WTC11 (cell line): ENCODE results near the gene SYNGR3. TPM values are rescaled to one million over a fixed set of nuclear protein-coding genes. Genes with fewer than 3 reads are reported as not detected.

Experiments
- AR ChIP-seq: fragments of 250-450 bp; sonication (Bioruptor Pico); IDR thresholded peaks from 2 replicates; pipeline ENCODE4 v1.9.0; 2021; ENCODE audit warnings: mild to moderate bottlenecking
- ATF3 ChIP-seq: sonication (generic); formaldehyde crosslinking; conservative IDR thresholded peaks from 2 replicates; pipeline ENCODE4 v1.8.1; 2022; ENCODE audit warnings: mild to moderate bottlenecking, missing genetic modification reagents
- ATF6 ChIP-seq: sonication (generic); formaldehyde crosslinking; IDR thresholded peaks from 2 replicates; pipeline ENCODE4 v1.8.1; 2023; ENCODE audit warnings: mild to moderate bottlenecking, missing genetic modification reagents
- CREB1 ChIP-seq: sonication (generic); formaldehyde crosslinking; IDR thresholded peaks from 2 replicates; pipeline ENCODE4 v1.8.0; 2023; ENCODE audit warnings: mild to moderate bottlenecking, missing genetic modification reagents
- CREM ChIP-seq: sonication (generic); formaldehyde crosslinking; IDR thresholded peaks from 2 replicates; pipeline ENCODE4 v1.8.1; 2022; ENCODE audit warnings: mild to moderate bottlenecking, missing genetic modification reagents, moderate library complexity
- E2F4 ChIP-seq: sonication (generic); formaldehyde crosslinking; IDR thresholded peaks from 2 replicates; pipeline ENCODE4 v1.8.1; 2022; ENCODE audit warnings: low read depth, mild to moderate bottlenecking, moderate library complexity, missing genetic modification reagents, borderline replicate concordance
- ESRRA ChIP-seq: sonication (generic); formaldehyde crosslinking; IDR thresholded peaks from 2 replicates; pipeline ENCODE4 v1.8.1; 2022; ENCODE audit warnings: mild to moderate bottlenecking, missing genetic modification reagents, borderline replicate concordance
- FOXP1 ChIP-seq: sonication (generic); formaldehyde crosslinking; IDR thresholded peaks from 2 replicates; pipeline ENCODE4 v1.8.0; 2022; ENCODE audit warnings: missing genetic modification reagents, mild to moderate bottlenecking, moderate library complexity, borderline replicate concordance
- GABPB1 ChIP-seq: sonication (generic); formaldehyde crosslinking; IDR thresholded peaks from 2 replicates; pipeline ENCODE4 v1.8.1; 2023; ENCODE audit warnings: mild to moderate bottlenecking, missing genetic modification reagents
- GRHL2 ChIP-seq: fragments of 250-450 bp; sonication (Bioruptor Pico); IDR thresholded peaks from 2 replicates; pipeline ENCODE4 v1.8.0; 2022; ENCODE audit warnings: mild to moderate bottlenecking, moderate library complexity; ENCODE audit not compliant: insufficient replicate concordance, severe bottlenecking
- IRF2 ChIP-seq: sonication (generic); formaldehyde crosslinking; IDR thresholded peaks from 2 replicates; pipeline ENCODE4 v1.8.0; 2022; ENCODE audit warnings: low read depth, missing genetic modification reagents, borderline replicate concordance
- KAT7 ChIP-seq: sonication (generic); formaldehyde crosslinking; IDR thresholded peaks from 2 replicates; pipeline ENCODE4 v1.8.1; 2023; ENCODE audit warnings: missing genetic modification reagents, mild to moderate bottlenecking, borderline replicate concordance
- MLX ChIP-seq: sonication (generic); formaldehyde crosslinking; IDR thresholded peaks from 2 replicates; pipeline ENCODE4 v1.8.1; 2023; ENCODE audit warnings: mild to moderate bottlenecking, missing genetic modification reagents, moderate library complexity
- PREB ChIP-seq: sonication (generic); formaldehyde crosslinking; IDR thresholded peaks from 2 replicates; pipeline ENCODE4 v1.8.1; 2022; ENCODE audit warnings: mild to moderate bottlenecking, missing genetic modification reagents, moderate library complexity, borderline replicate concordance
- PRRX2 ChIP-seq: fragments of 250-450 bp; sonication (Bioruptor Pico); IDR thresholded peaks from 2 replicates; pipeline ENCODE4 v1.8.0; 2021; ENCODE audit warnings: mild to moderate bottlenecking
- SMAD3 ChIP-seq: sonication (generic); formaldehyde crosslinking; IDR thresholded peaks from 2 replicates; pipeline ENCODE4 v1.8.0; 2022; ENCODE audit warnings: missing genetic modification reagents, mild to moderate bottlenecking, borderline replicate concordance
- ZNF263 ChIP-seq: sonication (generic); formaldehyde crosslinking; IDR thresholded peaks from 2 replicates; pipeline ENCODE4 v1.8.1; 2022; ENCODE audit warnings: low read depth, mild to moderate bottlenecking, moderate library complexity, missing genetic modification reagents
- ZNF281 ChIP-seq: sonication (generic); formaldehyde crosslinking; IDR thresholded peaks from 2 replicates; pipeline ENCODE4 v1.8.0; 2023; ENCODE audit warnings: mild to moderate bottlenecking, missing genetic modification reagents
- ZNF416 ChIP-seq: fragments of 250-450 bp; sonication (Bioruptor Pico); IDR thresholded peaks from 2 replicates; pipeline ENCODE4 v1.9.0; 2021; ENCODE audit warnings: mild to moderate bottlenecking, inconsistent platforms
- ZNF423 ChIP-seq: fragments of 250-450 bp; sonication (Bioruptor Pico); IDR thresholded peaks from 2 replicates; pipeline ENCODE4 v2.1.2; 2022; ENCODE audit warnings: mild to moderate bottlenecking, moderate library complexity
- ZNF532 ChIP-seq: fragments of 250-450 bp; sonication (Bioruptor Pico); IDR thresholded peaks from 2 replicates; pipeline ENCODE4 v1.9.0; 2021; ENCODE audit warnings: mild to moderate bottlenecking, borderline replicate concordance
- total RNA-seq: library from RNA; stranded (reverse); gene quantifications from 3 replicates; pipeline ENCODE4 v1.2.3, GENCODE V29; 2021

SYNGR3 gene
- total RNA-seq, 1 experiment from 2014 or later, result 41.5 TPM

- no peak for TF ChIP-seq KAT7 (CRISPR knock-in tag)
- TF ChIP-seq ZNF263, result peak; percentile 32; the same call in 1 of the 2 replicates
- TF ChIP-seq PRRX2 (CRISPR knock-in tag), result peak; percentile 85; the same call in 1 of the 2 replicates
- TF ChIP-seq ATF6, result no peak
- TF ChIP-seq GRHL2 (CRISPR knock-in tag), result no peak
- peak; percentile 23; the same call in 1 of the 2 replicates for TF ChIP-seq FOXP1 (CRISPR knock-in tag)
- TF ChIP-seq GABPB1, result 0 out of 2 replicates have a peak, but pooled peaks have one; percentile 25
- TF ChIP-seq AR (CRISPR knock-in tag), result peak; percentile 78; the same call in 1 of the 2 replicates
- TF ChIP-seq ATF3, result no peak; the same call in 1 of the 2 replicates
- TF ChIP-seq ZNF423, result no peak
- TF ChIP-seq ZNF281 (CRISPR knock-in tag), result no peak
- TF ChIP-seq SMAD3 (CRISPR knock-in tag), result peak; percentile 37; the same call in 1 of the 2 replicates
- 0 out of 2 replicates have a peak, but pooled peaks have one; percentile 9 for TF ChIP-seq ZNF532
- peak; percentile 79; the same call in 1 of the 2 replicates for TF ChIP-seq ESRRA (CRISPR knock-in tag)
- TF ChIP-seq ZNF416 (CRISPR knock-in tag), result 0 out of 2 replicates have a peak, but pooled peaks have one; percentile 18
- TF ChIP-seq CREB1 (CRISPR knock-in tag), result 0 out of 2 replicates have a peak, but pooled peaks have one; percentile 23
- no peak for TF ChIP-seq E2F4 (CRISPR knock-in tag)
- 0 out of 2 replicates have a peak, but pooled peaks have one; percentile 54 for TF ChIP-seq PREB (CRISPR knock-in tag)
- TF ChIP-seq CREM (CRISPR knock-in tag), result peak; percentile 93
- no peak for TF ChIP-seq MLX (CRISPR knock-in tag)
- no peak for TF ChIP-seq IRF2 (CRISPR knock-in tag)
These were observed 25.0 kb upstream of the SYNGR3 start, which contains the start of gene RPS2 (continued) for GRCh38 chr16:1964506-1965395.
